SJSA1 (cell line): ENCODE results near the gene CHRNE. TPM values are rescaled to one million over a fixed set of nuclear protein-coding genes. Genes with fewer than 3 reads are reported as not detected.

Experiments
- DNase-seq, 2 experiments: peaks; one replicate each; pipeline ENCODE4 v3.0.0-alpha.2; 2015 to 2020; ENCODE audit warnings: low spot score in 2 of 2, low read depth in 1 of 2
- H3K27ac ChIP-seq: fragments of 250-450 bp; sonication (Bioruptor Pico); 2 replicates; pipeline ENCODE4 v1.5.1; 2020; ENCODE audit warnings: mild to moderate bottlenecking, moderate library complexity
- H3K27me3 ChIP-seq: fragments of 250-450 bp; sonication (Bioruptor Pico); replicated peaks from 2 replicates; pipeline ENCODE4 v1.5.1; 2020; ENCODE audit warnings: mild to moderate bottlenecking, moderate library complexity
- H3K36me3 ChIP-seq: fragments of 250-450 bp; sonication (Bioruptor Pico); 2 replicates; pipeline ENCODE4 v1.5.1; 2020; ENCODE audit warnings: mild to moderate bottlenecking
- H3K4me1 ChIP-seq: fragments of 250-450 bp; sonication (Bioruptor Pico); replicated peaks from 2 replicates; pipeline ENCODE4 v1.6.1; 2021; ENCODE audit warnings: mild to moderate bottlenecking
- H3K4me3 ChIP-seq: fragments of 250-450 bp; sonication (Bioruptor Pico); 2 replicates; pipeline ENCODE4 v1.5.1; 2020; ENCODE audit warnings: mild to moderate bottlenecking
- H3K9me3 ChIP-seq: fragments of 250-450 bp; sonication (Bioruptor Pico); replicated peaks from 2 replicates; pipeline ENCODE4 v1.5.1; 2020; ENCODE audit warnings: mild to moderate bottlenecking
- total RNA-seq: library from RNA; depleted of rRNA; stranded (reverse); fragments of >200 nt; shearing (Covaris generic); gene quantifications from 2 replicates; pipeline ENCODE4 v1.2.3, GENCODE V29; 2014

Gene CHRNE
- total RNA-seq, 1 experiment from 2014 or later: 0.29 TPM

- Histone ChIP-seq H3K36me3 (peaks cover 49% of the 10 kb centered on the region), H3K4me1 (no peaks in the 10 kb centered on the region), H3K27ac (no peak overlapping the region), H3K4me3 (no peak overlapping the region), H3K27me3 (no peaks in the 10 kb centered on the region), H3K9me3 (no peaks in the 10 kb centered on the region)
- no peak for DNase-seq
Measured at GRCh38 chr17:4895657-4896331, 7.1 kb downstream of the CHRNE start.

GRCh38 chr17:4895121-4895520, 7.8 kb downstream of the CHRNE start:
- Histone ChIP-seq H3K27me3 (no peaks in the 10 kb centered on the region), H3K9me3 (no peaks in the 10 kb centered on the region), H3K27ac (no peak overlapping the region), H3K4me1 (no peaks in the 10 kb centered on the region), H3K36me3 (peaks cover 56% of the 10 kb centered on the region), H3K4me3 (no peak overlapping the region)
- DNase-seq: no peak

- Histone ChIP-seq H3K9me3 (no peaks in the 10 kb centered on the region), H3K4me3 (no peak overlapping the region), H3K27ac (no peak overlapping the region), H3K36me3 (peaks cover 61% of the 10 kb centered on the region), H3K4me1 (no peaks in the 10 kb centered on the region), H3K27me3 (no peaks in the 10 kb centered on the region)
- DNase-seq: no peak
Measured at GRCh38 chr17:4893721-4894560, 9.0 kb downstream of the CHRNE start.

- Histone ChIP-seq H3K4me3 (no peak overlapping the region), H3K27ac (no peak overlapping the region), H3K36me3 (peaks cover 64% of the 10 kb centered on the region), H3K4me1 (no peaks in the 10 kb centered on the region), H3K9me3 (no peaks in the 10 kb centered on the region), H3K27me3 (no peaks in the 10 kb centered on the region)
- no peak for DNase-seq
Measured at GRCh38 chr17:4893272-4893671, 9.6 kb downstream of the CHRNE start.

GRCh38 chr17:4892499-4893221, 10.2 kb downstream of the CHRNE start:
- H3K27ac ChIP-seq: no peak overlapping the region
- no peak for DNase-seq
- peaks cover 70% of the 10 kb centered on the region for H3K36me3 ChIP-seq
- no peaks in the 10 kb centered on the region for H3K4me1 ChIP-seq
- H3K9me3 ChIP-seq: no peaks in the 10 kb centered on the region
- H3K27me3 ChIP-seq: no peaks in the 10 kb centered on the region
- H3K4me3 ChIP-seq: no peak overlapping the region

- H3K9me3 ChIP-seq: no peaks in the 10 kb centered on the region
- H3K36me3 ChIP-seq: peaks cover 69% of the 10 kb centered on the region
- H3K27ac ChIP-seq: no peak overlapping the region
- H3K27me3 ChIP-seq: no peaks in the 10 kb centered on the region
- H3K4me1 ChIP-seq: no peaks in the 10 kb centered on the region
- H3K4me3 ChIP-seq: no peak overlapping the region
- no peak for DNase-seq
Measured at GRCh38 chr17:4891411-4892410, 11.2 kb downstream of the CHRNE start.

- no peaks in the 10 kb centered on the region for H3K27me3 ChIP-seq
- no peak for DNase-seq
Measured at GRCh38 chr17:4887581-4887980, 15.3 kb downstream of the CHRNE start.

GRCh38 chr17:4886830-4887229, 16.1 kb downstream of the CHRNE start:
- Histone ChIP-seq H3K36me3 (peaks cover 64% of the 10 kb centered on the region), H3K27me3 (no peaks in the 10 kb centered on the region), H3K4me3 (no peak overlapping the region), H3K27ac (no peak overlapping the region), H3K4me1 (no peaks in the 10 kb centered on the region), H3K9me3 (no peaks in the 10 kb centered on the region)
- DNase-seq: no peak

More at GRCh38 chr17:4887581-4887980, 15.3 kb downstream of the CHRNE start:
- Histone ChIP-seq H3K4me3 (no peak overlapping the region), H3K36me3 (peaks cover 58% of the 10 kb centered on the region), H3K4me1 (no peaks in the 10 kb centered on the region), H3K9me3 (no peaks in the 10 kb centered on the region), H3K27ac (no peak overlapping the region)

GRCh38 chr17:4884489-4884888, 18.4 kb downstream of the CHRNE start:
- H3K9me3 ChIP-seq: no peaks in the 10 kb centered on the region
- no peaks in the 10 kb centered on the region for H3K4me1 ChIP-seq
- H3K27ac ChIP-seq: no peak overlapping the region
- peaks cover 55% of the 10 kb centered on the region for H3K36me3 ChIP-seq
- H3K27me3 ChIP-seq: no peaks in the 10 kb centered on the region
- H3K4me3 ChIP-seq: no peak overlapping the region
- DNase-seq: no peak

- Histone ChIP-seq H3K27me3 (no peaks in the 10 kb centered on the region), H3K9me3 (no peaks in the 10 kb centered on the region), H3K4me3 (no peak overlapping the region), H3K36me3 (peaks cover 44% of the 10 kb centered on the region), H3K27ac (no peak overlapping the region), H3K4me1 (no peaks in the 10 kb centered on the region)
- DNase-seq: peak in 1 of 2 experiments; percentile 28
Measured at GRCh38 chr17:4881761-4882555, 20.9 kb downstream of the CHRNE start.

- DNase-seq: no peak
- Histone ChIP-seq H3K36me3 (peaks cover 35% of the 10 kb centered on the region), H3K27ac (no peak overlapping the region), H3K9me3 (no peaks in the 10 kb centered on the region), H3K27me3 (no peaks in the 10 kb centered on the region), H3K4me1 (no peaks in the 10 kb centered on the region), H3K4me3 (no peak overlapping the region)
Measured at GRCh38 chr17:4880857-4881256, 22.0 kb downstream of the CHRNE start.

GRCh38 chr17:4879601-4880000, 23.3 kb downstream of the CHRNE start:
- Histone ChIP-seq H3K27ac (no peak overlapping the region), H3K36me3 (peaks cover 25% of the 10 kb centered on the region), H3K4me3 (no peak overlapping the region), H3K9me3 (no peaks in the 10 kb centered on the region), H3K27me3 (no peaks in the 10 kb centered on the region), H3K4me1 (no peaks in the 10 kb centered on the region)
- no peak for DNase-seq
